GM12873 (cell line): Measurements from ENCODE around the gene LRP1B.

Experiments used
- CTCF ChIP-seq: IDR thresholded peaks from 2 replicates; pipeline ENCODE4 v1.5.1; 2012; ENCODE audit warnings: low read depth, mild to moderate bottlenecking, moderate library complexity, low read length, control low read depth; ENCODE audit not compliant: insufficient read depth; ENCODE audit errors: missing control alignments

LRP1B gene

GRCh38 chr2:141560723-141561122, 570.1 kb downstream of the LRP1B start:
- TF ChIP-seq CTCF = no peak

GRCh38 chr2:141557329-141558095, 573.3 kb downstream of the LRP1B start:
- TF ChIP-seq CTCF = no peak

GRCh38 chr2:141555876-141556470, 574.8 kb downstream of the LRP1B start:
- no peak for TF ChIP-seq CTCF

- TF ChIP-seq CTCF = peak; percentile 69
Observed at GRCh38 chr2:141554810-141555209, 576.0 kb downstream of the LRP1B start.

- TF ChIP-seq CTCF = no peak
Observed at GRCh38 chr2:141534666-141535362, 596.0 kb downstream of the LRP1B start.

GRCh38 chr2:141529659-141530058, 601.2 kb downstream of the LRP1B start:
- TF ChIP-seq CTCF = no peak

GRCh38 chr2:141528990-141529389, 601.8 kb downstream of the LRP1B start:
- TF ChIP-seq CTCF = no peak
